Thyroid gland (tissue), 4 donors: ENCODE results near the gene UPF1.

Experiments used
- POLR2A ChIP-seq, 2 donors: fragments of 450-650 bp; IDR thresholded peaks; one replicate each; pipeline ENCODE4 v1.6.1; 2017; ENCODE audit warnings: antibody characterized with exemption in 2 of 2, mild to moderate bottlenecking in 2 of 2, moderate library complexity in 1 of 2
- TF ChIP-seq, protein P1 (sequence below), 6 experiments: fragments of 200-600 bp in 3 of 6; fragments of 450-650 bp in 3 of 6; sonication (generic) in 3 of 6; IDR thresholded peaks; one replicate each; pipeline ENCODE4 v1.5.1; 2016 to 2019; ENCODE audit warnings: antibody characterized with exemption in 6 of 6, mild to moderate bottlenecking in 2 of 6, inconsistent platforms in 1 of 6, moderate library complexity in 1 of 6

DNA sequence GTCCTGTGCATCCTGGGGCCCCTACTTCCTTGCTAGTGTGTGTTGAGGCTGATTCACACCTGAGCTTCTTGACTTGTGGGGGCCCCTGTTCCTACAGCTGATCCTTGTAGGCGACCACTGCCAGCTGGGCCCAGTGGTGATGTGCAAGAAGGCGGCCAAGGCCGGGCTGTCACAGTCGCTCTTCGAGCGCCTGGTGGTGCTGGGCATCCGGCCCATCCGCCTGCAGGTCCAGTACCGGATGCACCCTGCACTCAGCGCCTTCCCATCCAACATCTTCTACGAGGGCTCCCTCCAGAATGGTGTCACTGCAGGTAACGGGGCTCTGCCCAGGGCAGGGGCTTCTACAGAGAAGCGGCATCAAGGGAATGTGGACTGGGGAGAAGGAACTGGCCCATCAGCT lies 25.5 kb downstream of the UPF1 start:
- TF ChIP-seq, protein P1, sequence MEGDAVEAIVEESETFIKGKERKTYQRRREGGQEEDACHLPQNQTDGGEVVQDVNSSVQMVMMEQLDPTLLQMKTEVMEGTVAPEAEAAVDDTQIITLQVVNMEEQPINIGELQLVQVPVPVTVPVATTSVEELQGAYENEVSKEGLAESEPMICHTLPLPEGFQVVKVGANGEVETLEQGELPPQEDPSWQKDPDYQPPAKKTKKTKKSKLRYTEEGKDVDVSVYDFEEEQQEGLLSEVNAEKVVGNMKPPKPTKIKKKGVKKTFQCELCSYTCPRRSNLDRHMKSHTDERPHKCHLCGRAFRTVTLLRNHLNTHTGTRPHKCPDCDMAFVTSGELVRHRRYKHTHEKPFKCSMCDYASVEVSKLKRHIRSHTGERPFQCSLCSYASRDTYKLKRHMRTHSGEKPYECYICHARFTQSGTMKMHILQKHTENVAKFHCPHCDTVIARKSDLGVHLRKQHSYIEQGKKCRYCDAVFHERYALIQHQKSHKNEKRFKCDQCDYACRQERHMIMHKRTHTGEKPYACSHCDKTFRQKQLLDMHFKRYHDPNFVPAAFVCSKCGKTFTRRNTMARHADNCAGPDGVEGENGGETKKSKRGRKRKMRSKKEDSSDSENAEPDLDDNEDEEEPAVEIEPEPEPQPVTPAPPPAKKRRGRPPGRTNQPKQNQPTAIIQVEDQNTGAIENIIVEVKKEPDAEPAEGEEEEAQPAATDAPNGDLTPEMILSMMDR (IDR thresholded peaks at IDR 0.05), result no peak
- TF ChIP-seq POLR2A (IDR thresholded peaks at IDR 0.05), result no peak
